GM21786 (cell line): ENCODE data around the gene GAN.
A peak's percentile ranks its signal among the peaks of the same experiment; 100 is the strongest.

Source experiments
- ATAC-seq: cut with Tn5 transposase; IDR thresholded peaks from one replicate; pipeline ENCODE4 v1.9.1; 2021; ENCODE audit not compliant: unreplicated experiment

GAN gene

DNA sequence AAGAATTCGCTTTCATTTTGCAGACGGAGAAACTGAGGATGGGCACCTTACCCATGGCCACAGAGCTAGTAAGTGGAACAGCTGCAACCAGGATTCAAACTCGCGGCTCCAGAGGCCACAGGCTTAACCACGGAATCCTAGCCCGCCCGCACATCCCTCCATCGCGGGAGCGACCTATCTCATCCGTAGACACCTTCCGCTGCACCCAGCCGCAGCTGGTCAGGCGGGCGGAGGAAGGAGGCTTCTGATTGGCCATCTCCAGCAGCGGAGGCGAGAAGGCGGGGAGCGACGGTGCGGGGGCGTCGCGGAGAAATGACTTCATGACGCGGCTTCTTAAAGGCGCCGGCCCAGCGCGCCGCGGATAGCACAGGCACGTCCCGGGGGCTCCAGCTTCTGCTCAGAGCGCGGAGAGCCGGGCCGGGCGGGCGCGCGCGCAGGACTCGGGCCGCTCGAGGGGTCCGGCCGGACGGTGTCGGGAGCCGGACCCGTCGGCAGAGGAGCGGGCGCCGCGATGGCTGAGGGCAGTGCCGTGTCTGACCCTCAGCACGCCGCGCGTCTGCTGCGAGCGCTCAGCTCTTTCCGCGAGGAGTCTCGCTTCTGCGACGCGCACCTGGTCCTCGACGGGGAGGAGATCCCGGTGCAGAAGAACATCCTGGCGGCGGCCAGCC is at the start of gene GAN:
Gene GAN (plus strand): TSS at position 360 of the 668 bp plus-strand sequence. CDS start 152 bp downstream, at position 512.
- peak; percentile 95 for ATAC-seq

DNA sequence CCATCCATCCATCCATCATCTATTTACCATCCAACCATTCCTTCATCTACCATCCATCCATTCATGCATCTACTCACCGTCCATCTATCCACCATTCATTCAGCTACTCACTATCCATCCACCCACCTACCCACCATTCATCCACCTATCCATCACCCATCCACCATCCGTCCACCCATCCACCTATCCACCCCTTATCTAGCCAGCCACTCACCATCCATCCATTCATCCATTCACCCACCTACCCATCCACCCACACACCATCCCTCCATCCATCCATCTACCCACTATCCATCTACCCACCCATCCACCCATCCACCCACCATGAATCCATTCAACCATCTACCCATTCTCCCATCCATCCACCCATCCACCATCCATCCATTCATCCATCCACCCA is 49.7 kb upstream of the GAN start:
- no peak for ATAC-seq

DNA sequence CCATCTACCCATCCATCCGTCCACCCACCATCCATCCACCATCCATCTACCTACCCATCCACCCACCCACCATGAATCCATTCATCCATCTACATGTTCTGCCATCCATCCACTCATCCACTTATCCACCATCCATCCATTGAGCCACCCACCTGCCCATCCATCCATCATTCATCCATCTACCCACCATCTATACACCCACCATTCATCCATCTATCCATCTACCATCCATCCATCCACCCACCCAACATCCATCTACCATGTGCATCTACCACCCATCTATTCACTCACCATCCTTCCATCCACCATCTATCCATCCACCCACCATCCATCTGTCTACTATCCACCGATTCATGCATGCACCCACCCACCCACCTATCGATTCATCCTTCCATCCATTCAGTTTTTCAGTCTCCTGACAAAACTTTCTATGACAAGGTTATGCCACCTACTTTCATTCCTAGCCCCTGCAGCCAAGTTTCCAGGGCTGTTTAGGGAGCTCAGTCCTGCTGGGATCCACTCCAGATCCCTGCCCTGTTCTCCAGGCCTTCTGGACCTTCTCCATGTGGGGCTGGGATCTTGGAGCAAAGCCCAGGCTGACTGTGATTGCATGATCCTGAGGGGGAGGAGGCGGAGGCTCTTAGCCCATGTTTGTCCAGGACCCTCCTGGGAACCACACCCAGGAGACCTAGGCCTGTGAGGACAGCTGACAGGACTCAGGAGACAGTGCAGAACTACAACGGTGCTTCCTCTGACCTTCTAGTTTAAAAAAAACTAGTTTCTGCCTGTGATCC is 48.9 kb upstream of the GAN start:
- no peak for ATAC-seq

DNA sequence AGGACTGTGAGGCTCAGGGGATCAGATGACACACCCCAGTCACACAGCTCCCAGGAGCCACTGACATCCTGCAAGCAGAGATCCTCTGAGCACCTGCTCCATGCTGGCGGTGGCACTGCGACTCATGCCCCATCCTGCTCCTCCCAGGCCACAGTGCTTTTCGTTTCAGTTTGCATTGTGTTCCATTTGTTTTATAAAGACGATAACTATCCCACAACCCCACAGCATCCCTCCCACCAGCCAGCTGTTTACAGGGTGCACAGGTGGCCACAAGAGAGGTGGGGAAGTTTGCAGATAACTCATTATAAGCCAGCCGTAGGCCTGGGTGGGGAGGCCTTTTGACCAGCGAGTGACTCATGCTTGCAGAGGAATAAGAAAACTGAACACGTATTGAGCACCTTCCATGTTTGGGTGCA is 48.1 kb upstream of the GAN start:
- ATAC-seq, result no peak

DNA sequence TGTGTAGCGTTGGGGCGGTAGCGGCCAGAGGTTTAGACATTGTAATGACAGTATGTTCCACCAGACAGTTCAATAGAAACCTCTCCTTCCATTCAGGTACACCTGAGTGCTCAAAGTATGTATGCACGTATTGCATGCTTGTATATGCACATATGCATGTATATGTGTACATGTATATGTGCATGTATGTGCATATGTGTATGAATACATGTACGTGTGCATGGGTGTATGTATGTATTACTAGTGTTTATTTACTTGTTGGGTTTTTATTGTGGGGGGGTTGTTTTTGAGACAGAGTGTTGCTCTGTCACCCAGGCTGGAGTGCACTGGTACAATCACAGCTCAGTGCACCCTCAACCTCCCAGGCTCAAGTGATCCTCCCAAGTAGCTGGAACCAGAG is 46.3 kb upstream of the GAN start:
- no peak for ATAC-seq

GRCh38 chr16:81273223-81273950 is 41.4 kb upstream of the GAN start:
- no peak for ATAC-seq

GRCh38 chr16:81275064-81275532 is 39.7 kb upstream of the GAN start:
- no peak for ATAC-seq

DNA sequence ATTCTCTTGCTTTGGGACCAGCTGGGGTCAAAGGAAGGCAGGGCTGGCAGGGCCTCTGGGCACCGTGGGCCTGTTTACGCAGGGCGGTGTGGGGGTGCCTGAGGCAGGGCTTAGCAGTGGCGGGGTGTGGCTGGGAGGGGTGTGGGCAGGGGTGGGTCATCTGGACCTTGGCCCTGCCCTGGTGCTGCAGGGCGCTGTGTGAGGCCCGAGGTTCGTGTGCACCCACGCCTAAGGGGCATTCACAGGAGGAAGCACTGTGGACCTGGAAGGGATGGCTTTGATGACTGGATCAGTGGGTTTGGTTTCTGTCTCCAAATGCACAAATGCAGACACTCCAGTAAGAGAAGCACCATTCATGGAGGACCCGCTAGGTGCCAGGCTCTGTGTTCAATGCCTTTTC is 39.0 kb upstream of the GAN start:
- ATAC-seq, result no peak

GRCh38 chr16:81276323-81276722 is 38.4 kb upstream of the GAN start:
- ATAC-seq, result no peak

DNA sequence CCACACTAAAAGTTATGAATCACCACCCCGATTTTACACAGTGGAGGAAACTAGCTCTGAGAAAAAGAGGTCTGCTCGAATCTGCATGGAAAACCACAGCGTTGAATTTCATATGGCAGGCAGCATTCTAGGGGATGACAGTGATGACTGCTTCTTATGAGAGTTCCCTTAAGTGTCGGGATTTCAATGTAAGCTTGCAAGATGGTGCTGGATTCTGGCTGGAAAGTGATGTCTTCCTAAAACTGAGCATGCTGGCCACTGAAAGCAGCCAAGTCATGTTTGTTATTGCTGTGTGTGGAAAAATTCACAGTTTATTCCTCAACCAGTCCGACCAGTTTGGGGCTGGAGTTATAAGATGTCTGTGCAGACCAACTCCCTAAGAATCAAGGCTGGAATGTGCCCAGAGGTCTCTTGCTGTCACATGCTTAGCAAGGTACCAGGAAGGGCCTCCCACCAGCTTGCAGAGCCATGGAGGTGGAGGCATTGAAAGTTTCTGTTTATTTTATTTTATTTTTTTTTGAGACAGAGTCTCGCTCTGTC is 37.2 kb upstream of the GAN start:
- ATAC-seq, result no peak

DNA sequence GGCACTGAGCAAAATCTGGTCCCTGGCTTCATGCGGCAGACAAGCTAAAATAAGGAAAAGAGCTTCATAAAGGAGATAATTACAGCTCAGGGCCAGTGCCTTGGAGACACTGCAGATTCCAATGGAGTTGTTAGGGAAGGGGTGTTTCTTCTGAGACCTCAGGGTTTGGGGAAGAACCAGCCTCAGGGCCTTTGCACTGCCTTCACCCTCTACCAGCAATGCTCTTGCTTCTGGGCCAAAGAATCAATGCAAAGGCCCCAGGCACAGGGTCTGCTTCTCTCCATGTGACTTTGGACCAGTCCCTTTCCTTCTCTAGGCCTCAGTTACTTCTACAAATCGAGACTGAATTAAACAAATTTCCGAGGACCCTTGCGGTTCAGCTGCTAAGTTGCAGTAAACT is 36.2 kb upstream of the GAN start:
- ATAC-seq, result no peak

- ATAC-seq, result no peak
Observed at GRCh38 chr16:81279392-81279791, 35.4 kb upstream of the GAN start.

DNA sequence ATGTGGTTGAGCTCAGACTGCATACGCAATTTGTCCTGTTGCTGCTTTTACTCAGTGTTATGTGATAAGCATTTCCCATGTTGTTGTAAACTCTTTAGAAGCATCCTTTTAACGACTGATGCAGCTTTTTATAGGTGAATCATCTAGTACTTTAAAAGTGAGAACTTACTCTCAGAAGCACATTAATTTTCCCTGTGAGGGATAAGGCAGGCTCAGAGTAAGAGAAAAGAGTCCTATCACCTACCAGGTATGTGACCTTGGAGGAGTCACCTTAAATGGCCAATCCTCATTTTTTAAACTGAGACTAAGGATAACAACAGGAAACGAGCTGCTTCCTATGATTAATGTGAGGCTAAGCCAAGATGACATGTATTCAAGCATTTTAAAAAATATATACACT is 34.4 kb upstream of the GAN start:
- no peak for ATAC-seq

GRCh38 chr16:81283044-81283443 is 31.7 kb upstream of the GAN start:
- no peak for ATAC-seq

DNA sequence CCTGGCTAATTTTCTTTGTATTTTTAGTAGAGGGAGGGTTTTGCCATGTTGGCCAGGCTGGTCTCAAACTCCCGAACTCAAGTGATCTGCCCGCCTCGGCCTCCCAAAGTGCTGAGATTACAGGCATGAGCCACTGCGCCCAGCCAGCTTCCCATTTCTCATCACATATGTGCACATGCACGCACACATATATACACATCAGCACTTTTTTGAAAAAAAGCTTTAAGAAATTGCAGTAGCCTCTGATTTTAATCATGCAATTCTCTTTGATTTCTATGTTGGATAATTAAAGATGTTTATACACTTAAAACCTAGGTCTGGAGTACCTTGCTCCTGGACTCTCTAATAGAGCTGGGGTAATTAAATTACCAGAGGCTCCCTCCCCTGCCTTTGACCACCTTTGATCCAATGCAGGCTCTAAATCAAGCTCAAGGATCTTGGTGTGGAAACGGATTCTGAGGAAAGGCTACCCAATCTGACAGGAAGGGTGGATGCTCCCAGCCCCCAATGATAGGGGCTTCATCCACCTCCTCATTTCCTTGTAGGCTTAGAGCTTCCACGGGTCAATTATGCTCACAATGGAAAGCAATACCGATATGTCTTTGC is 29.7 kb upstream of the GAN start:
- ATAC-seq, result no peak

- ATAC-seq, result no peak
Observed at GRCh38 chr16:81286190-81286589, 28.6 kb upstream of the GAN start.

- ATAC-seq, result no peak
Observed at GRCh38 chr16:81291117-81291516, 23.6 kb upstream of the GAN start.

- no peak for ATAC-seq
Observed at GRCh38 chr16:81292936-81293335, 21.8 kb upstream of the GAN start.

GRCh38 chr16:81293909-81294802 is 20.6 kb upstream of the GAN start:
- no peak for ATAC-seq

DNA sequence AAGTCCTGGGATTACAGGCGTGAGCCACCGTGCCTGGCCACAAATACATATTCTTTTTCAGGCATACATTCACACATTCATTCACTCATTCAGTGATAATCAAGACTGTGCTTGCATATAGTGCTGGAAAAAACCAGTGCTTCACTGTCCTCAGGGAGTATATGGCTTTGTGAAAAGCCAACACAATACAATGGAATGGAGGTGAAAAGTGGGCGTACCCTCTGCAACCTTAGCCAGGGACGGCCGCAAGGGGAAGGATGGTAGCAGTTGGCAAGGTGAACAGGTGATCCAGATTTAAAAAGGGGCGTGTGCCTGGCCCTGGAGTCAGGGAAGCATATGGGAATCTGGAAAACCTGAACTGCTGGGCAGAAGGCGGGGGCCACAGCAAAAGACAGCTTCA is 18.1 kb upstream of the GAN start:
- no peak for ATAC-seq
